22Rv1 (cell line): ENCODE data around the gene UQCR10.
A peak's percentile ranks its signal among the peaks of the same experiment; 100 is the strongest.

Experiments used
- H3K27ac ChIP-seq: fragments of 450-650 bp; 2 replicates; pipeline ENCODE4 v1.5.1; 2017
- ZFX ChIP-seq: fragments of 450-650 bp; IDR thresholded peaks from 2 replicates; pipeline ENCODE4 v1.6.1; 2017; ENCODE audit warnings: antibody characterized with exemption, borderline replicate concordance
- TF ChIP-seq, protein P1 (sequence below): fragments of 450-650 bp; IDR thresholded peaks from 2 replicates; pipeline ENCODE4 v1.5.1; 2017; ENCODE audit warnings: mild to moderate bottlenecking

The UQCR10 gene

GRCh38 chr22:29801796-29802195, 34.6 kb downstream of the UQCR10 start:
- no peak overlapping the region for H3K27ac ChIP-seq
- no peak for TF ChIP-seq ZFX
- TF ChIP-seq, protein P1, sequence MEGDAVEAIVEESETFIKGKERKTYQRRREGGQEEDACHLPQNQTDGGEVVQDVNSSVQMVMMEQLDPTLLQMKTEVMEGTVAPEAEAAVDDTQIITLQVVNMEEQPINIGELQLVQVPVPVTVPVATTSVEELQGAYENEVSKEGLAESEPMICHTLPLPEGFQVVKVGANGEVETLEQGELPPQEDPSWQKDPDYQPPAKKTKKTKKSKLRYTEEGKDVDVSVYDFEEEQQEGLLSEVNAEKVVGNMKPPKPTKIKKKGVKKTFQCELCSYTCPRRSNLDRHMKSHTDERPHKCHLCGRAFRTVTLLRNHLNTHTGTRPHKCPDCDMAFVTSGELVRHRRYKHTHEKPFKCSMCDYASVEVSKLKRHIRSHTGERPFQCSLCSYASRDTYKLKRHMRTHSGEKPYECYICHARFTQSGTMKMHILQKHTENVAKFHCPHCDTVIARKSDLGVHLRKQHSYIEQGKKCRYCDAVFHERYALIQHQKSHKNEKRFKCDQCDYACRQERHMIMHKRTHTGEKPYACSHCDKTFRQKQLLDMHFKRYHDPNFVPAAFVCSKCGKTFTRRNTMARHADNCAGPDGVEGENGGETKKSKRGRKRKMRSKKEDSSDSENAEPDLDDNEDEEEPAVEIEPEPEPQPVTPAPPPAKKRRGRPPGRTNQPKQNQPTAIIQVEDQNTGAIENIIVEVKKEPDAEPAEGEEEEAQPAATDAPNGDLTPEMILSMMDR = no peak

- no peak overlapping the region for H3K27ac ChIP-seq
- TF ChIP-seq ZFX = no peak
- TF ChIP-seq, protein P1 = no peak
These were observed 36.0 kb downstream of the UQCR10 start for GRCh38 chr22:29803190-29803589.

DNA sequence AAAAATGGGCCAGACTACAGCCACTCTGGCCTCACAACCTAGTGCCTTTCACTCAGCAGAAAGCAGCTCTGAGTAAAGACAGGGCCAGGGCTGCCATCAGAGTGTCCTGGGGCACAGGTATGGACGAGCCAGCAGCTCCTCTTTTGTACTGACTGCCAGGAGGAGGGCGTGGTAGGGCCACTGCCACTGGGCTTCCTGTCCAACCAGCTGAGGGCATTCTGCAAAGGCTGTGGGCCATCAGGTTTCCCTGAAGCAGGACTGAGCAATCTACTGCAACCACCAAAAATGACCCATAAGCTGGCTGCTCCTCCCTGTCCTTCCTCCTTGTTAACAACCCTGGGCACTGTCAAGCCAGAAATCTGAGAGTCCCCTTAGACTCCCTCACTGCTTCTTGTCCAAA, 37.8 kb downstream of the UQCR10 start:
- H3K27ac ChIP-seq = no peak overlapping the region
- TF ChIP-seq, protein P1 = no peak
- no peak for TF ChIP-seq ZFX

DNA sequence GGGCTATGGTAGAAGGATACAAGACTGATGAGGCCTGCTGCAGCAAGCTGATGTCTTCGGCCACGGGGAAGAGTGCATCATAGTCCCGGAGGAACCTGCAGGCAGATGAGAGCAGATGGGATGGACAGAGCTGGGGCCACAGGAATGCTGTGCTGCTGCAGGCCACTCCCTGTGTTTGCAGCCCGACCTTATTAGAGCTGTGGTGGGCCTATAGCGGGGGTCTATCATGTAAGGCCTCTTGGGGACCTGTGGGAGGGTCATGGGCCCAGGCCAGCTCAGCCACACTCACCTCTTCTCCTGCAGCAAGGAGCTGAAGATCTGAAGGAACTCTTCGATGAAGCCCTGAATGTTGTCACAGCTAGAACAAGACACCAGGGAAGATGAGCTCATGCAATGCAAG, 39.0 kb downstream of the UQCR10 start:
- no peak overlapping the region for H3K27ac ChIP-seq
- no peak for TF ChIP-seq ZFX
- TF ChIP-seq, protein P1 = no peak

- peak overlapping the region; percentile 81; the same call in 1 of the 2 replicates for H3K27ac ChIP-seq
- TF ChIP-seq, protein P1 = no peak
- no peak for TF ChIP-seq ZFX
These were observed 43.0 kb downstream of the UQCR10 start for GRCh38 chr22:29810216-29810615.

- no peak for TF ChIP-seq ZFX
- TF ChIP-seq, protein P1 = no peak
- H3K27ac ChIP-seq = peak overlapping the region; percentile 81
These were observed 44.2 kb downstream of the UQCR10 start for GRCh38 chr22:29811377-29811776.

DNA sequence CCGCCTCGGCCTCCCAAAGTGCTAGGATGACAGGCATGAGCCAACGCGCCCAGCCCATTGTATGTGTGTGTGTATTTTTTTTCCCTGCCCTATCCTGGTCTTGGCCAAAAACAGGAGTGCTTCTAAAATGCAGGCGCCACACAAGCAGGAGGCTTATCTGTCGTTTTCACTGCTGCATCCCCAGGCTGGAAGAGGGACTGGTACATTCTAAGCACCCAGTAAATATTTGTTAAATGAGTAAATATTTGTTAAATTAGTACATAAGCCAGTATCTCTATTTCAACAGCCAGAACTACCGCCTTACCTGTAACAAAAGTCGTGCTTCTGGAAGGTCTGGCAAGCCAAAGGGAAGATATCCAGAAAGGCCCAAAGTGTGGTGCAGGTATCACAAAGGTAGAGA, 46.0 kb downstream of the UQCR10 start:
- H3K27ac ChIP-seq = peak overlapping the region; percentile 81
- TF ChIP-seq ZFX = no peak
- TF ChIP-seq, protein P1 = no peak
